ENCODE data around the gene SRP9.

DNA sequence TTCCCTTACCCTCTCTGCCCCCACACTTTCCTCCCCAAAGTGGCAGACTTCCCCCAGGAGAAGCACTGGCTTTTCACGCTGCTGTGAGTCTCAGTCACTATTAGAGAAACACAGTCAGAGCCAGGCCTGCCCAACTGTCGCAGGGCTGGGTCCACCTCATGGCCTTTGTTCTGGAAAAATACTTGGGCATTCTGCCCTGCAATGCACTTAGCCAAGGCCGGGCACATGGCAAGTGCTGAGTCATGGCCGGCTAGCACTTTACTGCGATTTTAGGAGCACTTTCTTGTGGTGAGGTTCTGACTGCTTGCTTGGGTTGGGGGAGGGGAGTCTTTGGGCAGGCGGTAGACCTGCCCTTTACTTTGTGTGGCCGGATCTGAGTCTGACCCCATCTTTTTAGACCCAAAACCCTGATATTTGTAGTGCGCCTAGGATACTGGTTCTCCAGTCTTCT lies 40.0 kb downstream of the SRP9 start:
- TF ChIP-seq, protein P1, sequence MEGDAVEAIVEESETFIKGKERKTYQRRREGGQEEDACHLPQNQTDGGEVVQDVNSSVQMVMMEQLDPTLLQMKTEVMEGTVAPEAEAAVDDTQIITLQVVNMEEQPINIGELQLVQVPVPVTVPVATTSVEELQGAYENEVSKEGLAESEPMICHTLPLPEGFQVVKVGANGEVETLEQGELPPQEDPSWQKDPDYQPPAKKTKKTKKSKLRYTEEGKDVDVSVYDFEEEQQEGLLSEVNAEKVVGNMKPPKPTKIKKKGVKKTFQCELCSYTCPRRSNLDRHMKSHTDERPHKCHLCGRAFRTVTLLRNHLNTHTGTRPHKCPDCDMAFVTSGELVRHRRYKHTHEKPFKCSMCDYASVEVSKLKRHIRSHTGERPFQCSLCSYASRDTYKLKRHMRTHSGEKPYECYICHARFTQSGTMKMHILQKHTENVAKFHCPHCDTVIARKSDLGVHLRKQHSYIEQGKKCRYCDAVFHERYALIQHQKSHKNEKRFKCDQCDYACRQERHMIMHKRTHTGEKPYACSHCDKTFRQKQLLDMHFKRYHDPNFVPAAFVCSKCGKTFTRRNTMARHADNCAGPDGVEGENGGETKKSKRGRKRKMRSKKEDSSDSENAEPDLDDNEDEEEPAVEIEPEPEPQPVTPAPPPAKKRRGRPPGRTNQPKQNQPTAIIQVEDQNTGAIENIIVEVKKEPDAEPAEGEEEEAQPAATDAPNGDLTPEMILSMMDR (IDR thresholded peaks at IDR 0.05; ENCODE audit: low read depth, low read length, poor library complexity, severe bottlenecking): no peak
- no peak for TF ChIP-seq EZH2phosphoT487 (IDR thresholded peaks at IDR 0.05; ENCODE audit: borderline replicate concordance, low read length)
